Kidney glomerular epithelial cell (primary cell): ENCODE data around the gene MAG.
"Not testable (repeated sequence)": the region's sequence is repeated elsewhere in the genome, so short reads cannot be mapped to it uniquely, and the experiment has no call there.

ENCODE experiments used
- DNase-seq: peaks from one replicate; lab custom pipeline; 2025; lab: John Stamatoyannopoulos, UW

The MAG gene

DNA sequence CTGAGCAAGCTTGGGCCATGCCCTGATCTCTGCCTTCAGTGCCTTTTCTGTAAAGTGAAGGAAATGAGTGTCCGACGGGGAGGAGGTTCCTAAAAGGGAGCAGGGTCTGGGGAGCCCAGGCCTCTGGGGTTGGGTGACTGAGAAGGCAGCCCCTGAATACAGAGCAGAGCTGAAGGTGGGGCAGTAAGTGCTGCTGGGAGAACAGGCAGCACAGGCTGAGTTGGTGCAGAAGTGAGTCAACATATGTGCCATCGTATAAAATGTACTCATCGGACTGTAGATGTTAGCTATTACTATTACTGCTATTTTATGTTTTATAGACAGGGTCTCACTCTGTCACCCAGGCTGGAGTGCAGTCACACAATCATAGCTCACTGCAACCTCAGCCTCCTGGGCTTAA lies 10.7 kb upstream of the MAG start:
- DNase-seq, result no peak

DNA sequence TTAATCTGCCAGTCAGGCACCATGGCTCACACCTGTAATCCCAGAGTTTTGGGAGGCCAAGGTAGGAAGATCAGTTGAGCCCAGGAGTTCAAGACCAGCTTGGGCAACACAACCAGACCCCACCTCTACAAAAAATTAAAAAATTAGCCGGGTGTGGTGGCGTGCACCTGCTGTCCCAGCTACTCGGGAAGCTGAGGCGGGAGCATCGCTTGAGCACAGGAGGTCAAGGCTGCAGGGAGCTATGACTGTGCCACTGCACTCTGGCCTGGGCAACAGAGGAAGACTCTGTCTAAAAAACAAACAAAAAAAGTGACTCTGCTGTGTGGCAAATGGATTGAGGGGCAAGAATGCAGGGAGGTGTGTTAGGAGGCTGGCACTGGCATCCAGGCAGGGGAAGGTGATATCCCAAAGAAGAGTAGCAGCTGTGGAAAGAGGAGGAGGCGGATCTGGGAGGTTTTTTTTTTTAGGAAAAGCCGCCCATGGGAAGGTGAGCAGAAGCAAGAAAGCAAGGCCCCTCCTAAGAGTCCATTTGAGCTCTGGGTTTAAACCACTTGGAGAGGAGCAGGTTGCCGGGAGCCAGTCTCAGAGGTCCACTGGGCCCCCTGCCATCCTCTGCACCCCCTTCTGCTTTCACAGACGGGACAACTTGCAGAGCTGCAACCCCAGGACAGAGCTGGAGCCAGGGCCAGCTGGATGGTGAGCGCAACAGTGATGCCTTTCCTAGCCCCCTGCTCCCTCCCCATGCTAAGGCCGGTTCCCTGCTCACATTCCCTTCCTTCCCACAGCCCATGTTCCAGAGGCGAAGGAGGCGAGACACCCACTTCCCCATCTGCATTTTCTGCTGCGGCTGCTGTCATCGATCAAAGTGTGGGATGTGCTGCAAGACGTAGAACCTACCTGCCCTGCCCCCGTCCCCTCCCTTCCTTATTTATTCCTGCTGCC lies 7.5 kb upstream of the MAG start:
- no peak for DNase-seq

DNA sequence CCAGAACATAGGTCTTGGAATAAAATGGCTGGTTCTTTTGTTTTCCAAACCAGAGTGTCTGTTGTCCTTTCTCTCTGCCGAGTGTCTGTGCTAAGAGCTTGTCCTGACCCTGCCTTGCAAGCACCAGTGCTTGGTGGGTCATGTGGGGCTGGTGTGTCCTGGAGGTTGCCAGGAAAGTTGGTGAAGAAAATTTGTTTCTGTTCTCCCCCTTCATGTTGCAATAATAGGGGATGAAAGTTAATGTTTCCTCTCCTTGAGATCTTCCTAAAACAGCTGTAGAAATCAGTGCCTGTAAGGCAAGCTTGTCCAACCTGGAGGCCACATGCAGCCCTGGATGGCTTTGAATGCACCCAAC lies 6.9 kb upstream of the MAG start:
- no peak for DNase-seq

DNA sequence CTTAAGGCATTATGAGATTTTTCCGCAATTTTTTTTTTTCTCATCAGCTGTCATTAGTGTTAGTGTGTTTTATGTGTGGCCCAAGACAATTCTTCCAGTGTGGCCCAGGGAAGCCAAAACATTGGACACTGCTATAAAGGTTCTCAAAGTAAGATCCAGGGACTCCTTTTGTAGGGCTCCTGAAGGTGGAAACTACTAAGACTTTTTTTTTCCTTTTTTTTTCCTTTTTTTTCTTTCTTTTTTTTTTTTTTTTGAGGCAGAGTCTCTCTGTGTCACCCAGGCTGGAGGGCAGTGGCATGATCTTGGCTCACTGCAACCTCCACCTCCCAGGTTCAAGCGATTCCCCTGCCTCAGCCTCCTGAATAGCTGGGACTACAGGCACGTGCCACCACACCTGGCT lies 6.5 kb upstream of the MAG start:
- DNase-seq, result not testable (repeated sequence)

DNA sequence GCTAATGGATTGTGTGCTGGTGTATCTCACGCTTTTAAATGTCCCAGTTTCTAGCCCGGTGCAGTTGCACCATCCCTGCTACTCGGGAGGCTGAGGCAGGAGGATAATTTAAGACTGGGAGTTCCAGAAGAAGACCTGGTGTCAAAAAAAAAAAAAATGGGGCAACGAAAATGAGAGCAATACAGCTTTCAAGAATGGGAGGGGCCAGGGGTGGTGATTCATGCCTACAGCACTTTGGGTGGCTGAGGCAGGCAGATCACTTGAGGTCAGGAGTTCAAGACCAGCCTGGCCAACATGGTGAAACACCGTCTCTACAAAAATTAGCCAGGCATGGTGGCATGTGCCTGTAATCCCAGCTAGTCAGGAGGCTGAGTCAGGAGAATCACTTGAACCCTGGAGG lies 5.9 kb upstream of the MAG start:
- DNase-seq, result not testable (repeated sequence)

DNA sequence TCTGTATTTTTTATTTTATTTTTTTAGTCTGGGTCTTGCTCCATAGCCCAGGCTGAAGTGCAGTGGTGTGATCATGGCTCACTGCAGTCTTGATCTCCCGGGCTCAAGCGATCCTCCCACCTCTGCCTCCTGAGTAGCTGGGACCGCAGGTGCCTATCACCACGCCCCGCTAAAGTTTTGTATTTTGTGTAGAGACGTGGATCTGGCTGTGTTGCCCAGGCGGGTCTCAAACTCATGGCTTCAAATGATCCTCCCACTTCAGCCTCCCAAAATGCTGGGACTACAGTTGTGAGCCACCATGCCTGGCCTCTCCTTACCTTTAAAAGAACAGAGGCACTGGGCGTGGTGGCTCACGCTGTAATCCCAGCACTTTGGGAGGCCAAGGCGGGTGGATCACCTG lies 4.2 kb upstream of the MAG start:
- DNase-seq, result no peak

DNA sequence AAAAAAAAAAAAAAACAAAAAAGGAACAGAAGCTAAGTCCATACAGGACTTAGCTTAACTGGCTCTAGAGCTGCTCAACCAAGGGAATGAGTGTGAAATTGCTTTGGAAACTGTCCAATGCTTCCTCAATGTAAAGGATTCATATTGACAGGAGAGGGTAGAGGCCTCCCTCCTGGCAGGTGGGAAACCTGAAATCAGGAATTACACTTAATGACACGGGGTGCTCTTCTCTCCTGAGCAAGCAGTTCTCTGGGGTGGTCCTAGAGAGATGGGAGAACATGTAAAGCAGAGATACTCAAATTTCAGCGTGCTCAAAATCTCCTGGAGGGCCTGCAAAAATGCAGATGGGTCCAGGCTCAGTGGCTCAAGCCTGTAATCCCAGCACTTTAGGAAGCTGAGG lies 3.6 kb upstream of the MAG start:
- DNase-seq, result no peak

DNA sequence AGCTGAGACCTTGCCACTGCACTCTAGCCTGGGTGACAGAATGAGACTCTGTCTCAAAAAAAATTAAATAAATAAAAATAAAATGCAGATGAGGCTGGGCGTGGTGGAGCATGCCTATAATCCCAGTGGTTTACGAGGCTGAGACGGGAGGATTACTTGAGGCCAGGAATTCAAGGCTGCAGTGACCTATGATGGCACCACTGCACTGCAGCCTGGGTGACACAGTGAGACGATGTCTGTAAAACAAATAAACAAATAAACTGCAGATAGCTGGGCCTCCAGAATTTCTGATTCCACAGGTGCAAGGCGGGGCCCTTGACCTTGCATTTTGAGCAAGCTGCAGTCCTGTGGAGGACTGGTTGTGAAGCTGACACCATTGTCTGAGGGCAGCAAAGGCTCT lies 3.1 kb upstream of the MAG start:
- DNase-seq, result no peak

DNA sequence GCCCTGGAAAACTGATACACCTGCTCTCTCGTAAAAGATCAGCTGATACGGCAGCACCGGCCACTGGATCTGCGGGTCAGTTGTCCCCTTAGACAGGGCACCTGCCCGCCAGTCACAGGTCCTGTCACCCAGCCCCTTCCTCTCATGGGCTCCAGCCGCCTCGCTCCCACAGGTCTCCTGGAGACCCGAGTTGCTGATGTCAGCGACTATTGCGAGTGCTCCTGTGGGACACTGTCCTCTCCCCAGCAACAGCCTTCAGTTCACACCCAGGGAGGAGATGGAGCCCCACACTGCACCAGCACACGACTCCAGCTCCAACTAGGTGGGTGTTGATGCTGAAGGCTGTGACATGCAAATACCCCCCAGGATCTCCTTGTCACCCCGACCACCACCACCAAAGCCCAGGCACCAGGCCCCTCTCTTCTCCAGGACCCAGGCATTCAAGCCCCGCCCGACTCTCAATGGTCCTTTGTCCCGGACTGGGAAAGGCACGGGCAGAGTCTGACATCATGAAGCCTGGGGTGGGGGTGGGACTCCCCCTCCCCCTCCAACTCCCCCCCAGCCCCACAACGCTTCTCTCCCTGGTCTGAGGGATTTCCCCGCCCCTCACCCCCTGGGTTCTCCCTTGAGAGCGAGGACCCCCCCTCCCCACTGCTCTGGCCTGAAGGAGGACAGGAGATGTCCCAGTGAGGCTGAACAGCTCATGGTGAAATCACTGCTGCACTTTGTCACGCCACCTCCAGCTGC lies 1.4 kb upstream of the MAG start:
- no peak for DNase-seq

DNA sequence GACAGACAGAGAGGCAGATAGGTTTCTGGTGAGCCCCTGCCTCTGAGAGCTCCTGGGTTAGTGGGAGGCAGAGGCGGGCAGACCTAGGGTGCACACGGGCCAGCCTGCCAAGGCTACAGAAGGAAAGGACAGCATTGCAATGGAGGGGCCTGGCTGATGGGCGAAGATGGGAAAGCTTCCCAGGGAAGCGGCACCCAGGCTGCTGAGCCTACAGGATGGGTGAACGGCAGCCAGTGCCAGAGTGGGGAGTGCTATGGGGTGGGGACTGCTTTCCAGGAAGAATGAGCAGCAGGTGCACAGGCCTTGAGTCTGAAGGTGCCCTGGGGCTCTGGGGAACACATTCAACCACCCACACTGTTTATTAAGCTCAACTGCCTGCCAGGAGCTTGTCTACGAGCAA lies 702 bp upstream of the MAG start:
- DNase-seq, result no peak

DNA sequence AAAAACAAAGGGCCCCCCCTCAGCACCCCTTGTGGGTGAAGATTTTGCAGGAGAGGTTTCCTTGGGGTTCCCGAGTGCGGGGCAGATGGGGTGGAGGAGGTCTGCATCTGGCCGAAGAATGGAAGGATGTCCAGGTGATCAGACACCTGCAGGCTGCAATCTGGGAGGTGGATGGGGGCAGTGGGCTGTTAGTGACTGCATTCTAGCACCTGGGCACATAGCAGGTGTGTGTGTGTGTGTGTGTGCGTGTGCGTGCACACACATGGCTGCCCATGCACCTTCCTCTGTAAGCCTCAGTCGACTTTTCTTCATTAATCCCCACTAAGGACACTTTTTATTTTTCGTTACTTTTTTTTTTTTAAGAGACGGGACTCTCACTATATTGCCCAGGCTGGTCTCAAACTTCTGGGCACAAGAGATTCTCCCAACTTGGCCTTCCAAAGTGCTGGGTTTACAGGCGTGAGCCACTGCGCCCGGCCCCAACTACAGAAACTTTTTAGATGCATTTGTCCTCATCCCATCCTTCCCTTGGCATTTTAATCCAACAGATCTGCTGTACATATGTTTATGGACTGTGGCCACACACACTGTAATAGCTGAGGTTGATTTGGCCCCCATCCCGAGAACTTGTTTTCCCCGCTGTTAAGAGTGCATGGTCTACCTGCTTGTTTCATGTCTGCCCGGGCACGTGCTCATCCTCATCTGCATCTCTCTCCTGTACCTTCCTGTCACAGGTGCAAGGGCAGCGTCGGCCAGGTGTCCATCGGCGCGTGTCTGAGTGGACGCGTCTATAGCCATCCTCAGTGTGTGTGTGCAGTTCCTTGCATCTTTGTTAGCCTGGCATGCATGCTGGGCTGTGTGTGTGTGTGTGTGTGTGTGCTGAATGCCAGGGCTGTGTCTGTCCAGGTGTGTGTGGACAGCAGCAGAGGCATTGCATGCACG lies 731 bp downstream of the MAG start:
- DNase-seq, result no peak

DNA sequence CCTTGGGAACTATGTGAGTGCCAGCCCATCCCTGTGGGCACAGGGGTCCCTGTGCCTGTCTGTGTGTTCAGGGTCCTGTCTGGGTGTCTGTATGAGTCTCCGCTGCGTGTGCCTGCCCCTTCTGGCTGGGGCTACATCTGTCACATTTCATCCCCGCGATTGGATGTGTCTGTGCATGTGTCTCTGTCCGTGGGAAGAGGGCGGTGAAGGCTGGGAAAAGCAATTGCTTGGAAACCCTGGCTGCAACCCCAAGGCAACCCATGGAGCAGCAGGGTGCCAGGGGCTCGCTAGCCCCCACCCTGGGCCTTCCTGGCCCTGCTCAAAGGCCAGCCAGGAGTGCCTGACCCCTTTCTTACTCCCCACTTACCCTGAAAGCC lies 1.4 kb downstream of the MAG start:
- no peak for DNase-seq

DNA sequence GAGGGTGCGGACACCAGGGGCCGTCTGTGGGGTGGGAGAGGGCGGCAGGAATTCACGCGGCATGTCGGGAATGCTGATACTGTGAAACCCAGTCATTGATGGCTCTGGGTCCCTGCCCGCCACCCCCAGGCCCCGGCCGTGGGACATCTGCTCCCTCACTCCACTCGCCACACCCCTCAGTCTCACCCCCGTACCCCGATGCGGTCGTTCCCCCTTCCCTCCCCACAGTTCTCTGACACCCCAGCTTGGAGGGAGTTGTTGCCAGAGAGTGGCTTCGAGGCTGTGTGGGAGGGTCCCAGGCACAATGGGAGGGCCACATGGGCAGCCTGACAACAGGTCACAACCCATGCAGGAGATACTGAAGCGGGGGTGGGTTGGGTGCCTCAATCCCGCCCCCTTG lies 1.8 kb downstream of the MAG start:
- no peak for DNase-seq

DNA sequence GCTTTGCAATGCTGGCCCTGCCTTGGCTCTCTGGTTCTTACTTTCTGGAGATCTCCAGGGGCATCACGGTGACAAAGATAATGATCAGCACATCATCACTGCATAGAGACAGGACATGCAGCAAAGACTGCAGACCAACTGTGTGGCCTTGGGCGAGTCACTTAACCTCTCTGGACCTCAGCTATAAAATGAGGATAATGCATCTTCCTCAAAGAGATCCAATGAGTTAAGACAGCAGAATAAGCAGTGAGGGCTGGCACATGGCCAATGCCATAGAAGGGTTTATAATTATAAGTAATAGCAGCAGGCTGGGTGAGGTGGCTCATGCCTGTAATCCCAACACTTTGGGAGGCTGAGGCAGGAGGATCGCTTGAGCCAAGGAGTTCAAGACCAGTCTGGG lies 2.4 kb downstream of the MAG start:
- DNase-seq, result no peak

DNA sequence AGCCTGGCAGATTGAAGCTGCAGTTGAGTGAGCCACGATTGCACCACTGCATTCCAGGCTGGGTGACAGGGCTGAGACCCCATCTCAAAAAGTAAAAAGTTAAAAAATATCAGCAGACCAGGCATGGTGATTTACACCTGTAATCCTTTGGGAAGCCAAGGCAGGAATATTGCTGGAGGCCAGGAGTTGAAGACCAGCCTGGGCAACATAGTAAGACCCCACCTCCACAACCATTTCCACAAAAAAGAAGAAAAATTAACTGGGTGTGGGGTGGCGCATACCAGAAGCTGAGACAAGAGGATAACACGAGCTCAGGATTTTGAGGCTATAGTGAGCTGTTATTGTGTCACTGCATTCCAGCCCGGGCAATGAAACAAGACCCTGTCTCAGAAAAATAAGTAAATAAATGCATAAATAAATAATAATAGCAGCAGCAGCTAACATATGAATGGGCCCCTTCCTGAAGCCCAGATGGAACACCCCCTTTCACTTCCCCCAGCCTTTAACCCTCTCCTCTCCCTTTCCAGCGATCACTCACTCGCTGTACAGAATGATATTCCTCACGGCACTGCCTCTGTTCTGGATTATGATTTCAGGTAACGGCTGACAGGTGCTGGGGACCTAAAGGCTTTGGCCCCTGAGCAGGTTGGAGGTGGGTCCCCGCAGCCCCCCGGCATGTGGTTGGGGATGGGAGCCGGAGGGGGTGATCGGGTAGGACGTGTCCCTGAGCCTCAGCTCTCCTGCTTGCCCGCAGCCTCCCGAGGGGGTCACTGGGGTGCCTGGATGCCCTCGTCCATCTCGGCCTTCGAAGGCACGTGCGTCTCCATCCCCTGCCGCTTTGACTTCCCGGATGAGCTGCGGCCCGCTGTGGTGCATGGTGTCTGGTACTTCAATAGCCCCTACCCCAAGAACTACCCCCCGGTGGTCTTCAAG lies 3.2 kb downstream of the MAG start:
- DNase-seq, result no peak

DNA sequence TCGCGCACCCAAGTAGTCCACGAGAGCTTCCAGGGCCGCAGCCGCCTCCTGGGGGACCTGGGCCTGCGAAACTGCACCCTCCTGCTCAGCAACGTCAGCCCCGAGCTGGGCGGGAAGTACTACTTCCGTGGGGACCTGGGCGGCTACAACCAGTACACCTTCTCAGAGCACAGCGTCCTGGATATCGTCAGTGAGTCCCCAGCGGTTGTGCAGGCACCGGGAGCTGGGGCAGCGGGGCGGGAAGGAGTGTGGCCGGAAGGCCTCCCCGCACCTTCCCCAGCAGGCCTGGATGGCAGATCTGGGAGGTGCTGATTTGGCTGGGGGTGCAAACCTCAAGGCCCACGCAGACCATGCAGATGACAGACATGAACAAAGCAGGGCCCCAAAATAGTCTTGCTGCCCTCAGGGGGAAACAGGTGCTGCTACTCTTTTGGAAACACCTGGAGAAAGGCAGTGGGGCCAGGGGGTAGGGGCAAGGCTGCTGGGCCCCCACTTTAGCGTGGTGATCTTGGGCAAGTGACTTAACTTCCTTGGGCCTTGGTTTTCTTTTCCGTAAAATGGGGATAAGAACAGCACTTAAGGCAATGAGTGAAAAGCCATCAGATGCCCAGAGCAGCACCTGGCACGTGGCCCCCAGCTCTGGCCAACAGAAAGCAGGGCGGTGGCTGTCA lies 4.0 kb downstream of the MAG start:
- DNase-seq, result no peak

DNA sequence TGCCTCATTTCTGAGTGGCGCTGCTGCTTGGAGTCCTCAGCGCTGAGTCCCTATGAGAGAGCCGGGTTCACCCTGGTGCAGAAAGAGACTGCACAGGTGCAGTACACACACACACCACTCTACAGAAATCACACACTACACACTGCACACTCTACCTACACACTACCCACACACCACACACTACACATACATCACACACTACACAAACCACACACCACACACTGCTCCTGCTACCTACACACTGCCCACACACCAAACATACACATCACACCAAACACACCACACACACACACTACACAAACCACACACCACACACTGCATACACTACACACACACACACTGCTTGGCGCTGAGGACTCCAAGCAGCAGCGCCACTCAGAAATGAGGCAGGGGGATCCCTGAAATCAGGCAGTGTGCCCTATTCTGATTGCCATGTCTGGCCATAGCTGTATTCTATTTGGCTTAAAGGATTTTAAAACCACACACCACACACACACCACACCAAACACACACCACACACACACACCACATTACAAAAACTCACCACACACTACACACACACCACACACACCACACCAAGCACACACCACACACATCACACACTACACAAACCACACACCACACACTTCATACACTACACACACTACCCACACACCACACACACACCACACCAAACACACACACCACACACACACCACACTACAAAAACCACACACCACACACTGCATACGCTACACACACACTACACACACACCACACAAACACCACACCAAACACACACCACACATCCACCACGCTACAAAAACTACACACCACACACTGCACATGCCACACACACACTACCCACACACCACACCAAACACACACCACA lies 4.9 kb downstream of the MAG start:
- DNase-seq, result no peak

DNA sequence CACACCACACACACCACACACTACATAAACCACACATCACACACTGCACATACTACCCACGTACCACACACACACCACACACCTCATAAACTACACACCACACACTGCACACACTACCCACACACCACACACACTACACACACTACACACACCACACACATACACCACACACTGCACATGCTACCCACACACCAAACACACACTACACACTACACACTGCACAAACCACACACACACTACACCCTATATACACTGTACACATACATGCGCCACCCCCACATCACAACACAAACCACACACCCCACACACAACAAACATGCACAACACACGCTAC lies 5.5 kb downstream of the MAG start:
- DNase-seq, result no peak

DNA sequence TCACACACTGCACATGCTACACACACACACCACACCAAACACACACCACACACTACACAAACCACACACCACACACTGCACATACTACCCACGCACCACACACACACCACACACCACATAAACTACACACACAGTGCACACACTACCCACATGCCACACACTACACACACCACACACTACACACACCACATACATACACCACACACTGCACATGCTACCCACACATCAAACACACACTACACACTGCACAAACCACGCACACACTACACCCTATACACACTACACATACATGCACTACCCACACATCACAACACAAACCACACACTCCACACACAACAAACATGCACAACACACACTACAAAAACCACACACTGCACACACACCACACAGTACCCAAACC lies 6.0 kb downstream of the MAG start:
- DNase-seq, result no peak

DNA sequence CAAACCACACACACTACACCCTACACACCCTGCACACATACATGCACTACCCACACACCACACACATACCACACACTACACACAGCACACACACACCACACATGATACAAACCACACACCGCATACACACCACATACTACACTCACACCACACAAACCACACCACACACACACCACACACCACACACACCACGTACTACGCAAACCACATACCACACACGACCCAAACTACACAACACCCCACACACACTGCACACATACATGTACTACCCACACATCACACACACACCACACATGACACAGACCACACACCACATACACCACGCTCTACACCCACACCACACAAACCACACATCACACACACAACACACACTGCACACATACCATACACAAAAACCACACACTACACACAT lies 6.6 kb downstream of the MAG start:
- no peak for DNase-seq
